Measurements from ENCODE around the gene HYCC1. TPM values are rescaled to one million over a fixed set of nuclear protein-coding genes. Genes with fewer than 3 reads are reported as not detected.

Gene HYCC1
- total and polyA plus RNA-seq, 2 donors (not counting 3 experiments of a cell fraction or from before 2014, with no cell fraction given) = 14.5 to 51.8 TPM

- Histone ChIP-seq H3K27me3 (ENCODE audit: control insufficient read depth in 2 of 2, insufficient read depth in 2 of 2, low read length in 2 of 2) (no peaks in the 10 kb centered on the region), H3K4me2 (ENCODE audit: insufficient read depth, low read length) (no peak overlapping the region), H3K27ac (ENCODE audit: insufficient read depth, low read depth, low read length) (no peak overlapping the region), H3K79me2 (ENCODE audit: control insufficient read depth, insufficient read depth, low read length) (no peaks in the 10 kb centered on the region), H4K20me1 (replicated peaks; ENCODE audit: control insufficient read depth, extremely low read depth, insufficient read depth, low read length) (no peaks in the 10 kb centered on the region), H3K36me3 (ENCODE audit: control insufficient read depth in 2 of 2, extremely low read depth in 1 of 2, insufficient read depth in 2 of 2, low read length in 2 of 2) (no peaks in the 10 kb centered on the region), H3K4me1 (ENCODE audit: control insufficient read depth, extremely low read depth, insufficient read depth, low read length) (peaks cover 36% of the 10 kb centered on the region), H3K9me1 (replicated peaks; ENCODE audit: control insufficient read depth, extremely low read depth, insufficient read depth, low read length) (no peaks in the 10 kb centered on the region), H2AFZ (ENCODE audit: low read depth, low read length) (no peak overlapping the region), H3K4me3 (replicated peaks in 1 of 3; ENCODE audit: insufficient read depth in 1 of 3, low read depth in 1 of 3, low read length in 3 of 3) (no peak overlapping the region), H3K9me3 (replicated peaks; ENCODE audit: control insufficient read depth, insufficient read depth, low read length) (no peaks in the 10 kb centered on the region), H3K9ac (replicated peaks; ENCODE audit: extremely low read depth, insufficient read depth, low read length) (no peak overlapping the region)
- DNase-seq (ENCODE audit: low read depth, low spot score) (no peak), FAIRE-seq (no peak)
- dilution Hi-C loops (cut with MboI; ENCODE audit: extremely low pct_ligation_motif_present, low sequenced_read_pairs) (no loop called here), intact Hi-C loops (cut with micrococcal nuclease) (no loop called here)
- CTCF ChIA-PET = no interaction called here
- no peak for TF ChIP-seq MAX (IDR thresholded peaks at IDR 0.05; ENCODE audit: insufficient read depth, insufficient read length)
- no peak for TF ChIP-seq MYC (IDR thresholded peaks at IDR 0.05; ENCODE audit: low read depth, low read length)
- TF ChIP-seq FOS (IDR thresholded peaks at IDR 0.05; ENCODE audit: borderline replicate concordance, insufficient read depth, low read length) = no peak
- no peak for TF ChIP-seq POLR2A (IDR thresholded peaks at IDR 0.05; ENCODE audit: low read depth, low read length)
- no peak for TF ChIP-seq EZH2 (IDR thresholded peaks at IDR 0.05; ENCODE audit: borderline replicate concordance, low read depth, low read length, severe bottlenecking)
- TF ChIP-seq JUN (IDR thresholded peaks at IDR 0.05; ENCODE audit: borderline replicate concordance, insufficient read depth, insufficient read length, low read depth) = no peak
- TF ChIP-seq CTCF (IDR thresholded peaks at IDR 0.05; ENCODE audit: extremely low read depth in 1 of 2, insufficient read depth in 1 of 2, low read depth in 1 of 2, low read length in 2 of 2) = no peak
- TF ChIP-seq POLR2AphosphoS5 (IDR thresholded peaks at IDR 0.05; ENCODE audit: insufficient read depth, low read depth, low read length) = no peak
- TF ChIP-seq GATA2 (IDR thresholded peaks at IDR 0.05; ENCODE audit: insufficient read depth, insufficient read length, low read depth, low read length) = no peak
- POLR2A ChIA-PET = no interaction called here
- no TSS peak for BruUV-seq (replicated peaks)
Measured at GRCh38 chr7:23022851-23023250, 8.9 kb upstream of the HYCC1 start.

All from endothelial cell of umbilical vein (primary cell).